Stimulated activated CD4-positive, alpha-beta T cell treated with anti-CD3 and anti-CD28 coated beads, TNF-alpha, amount 100 ng/mL, for 1 hour (primary cell): ENCODE results near the gene GPR108.

ENCODE experiments used
- DNase-seq, 3 donors: peaks; one replicate each; pipeline ENCODE4 v3.0.0-alpha.2; 2020; ENCODE audit warnings: low read depth in 3 of 3, low spot score in 1 of 3

Gene GPR108

DNA sequence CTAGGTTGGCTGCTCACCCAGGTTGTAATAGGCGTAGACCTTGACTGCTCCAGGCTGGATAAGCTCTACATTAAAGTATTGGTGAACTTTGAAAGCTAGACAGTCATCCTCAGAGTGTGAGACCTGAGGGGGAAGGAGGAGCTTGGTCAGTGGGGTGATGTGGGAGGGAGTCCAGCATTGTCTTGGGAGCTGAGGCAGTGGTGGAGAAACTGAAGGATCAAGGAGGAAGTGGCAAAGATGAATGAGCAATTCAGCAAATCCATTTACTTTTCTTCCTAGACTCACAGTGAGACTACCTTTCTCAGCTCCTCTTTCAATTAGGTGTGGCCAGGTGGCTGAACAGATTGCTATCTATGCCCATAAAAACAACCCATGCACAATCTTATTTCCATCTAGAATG lies 57.2 kb downstream of the GPR108 start:
- no peak for DNase-seq
